Suppressor macrophage treated with lipopolysaccharide for 4 hours (primary cell): ENCODE results near the gene PRAMEF1.
A peak's percentile ranks its signal among the peaks of the same experiment; 100 is the strongest.
"Not testable (repeated sequence)": the region's sequence is repeated elsewhere in the genome, so short reads cannot be mapped to it uniquely, and the experiment has no call there.

Source experiments
- DNase-seq: peaks from one replicate; pipeline ENCODE4 v3.0.0-alpha.2; 2020

PRAMEF1 gene

GRCh38 chr1:12776801-12777557, 14.2 kb upstream of the PRAMEF1 start:
- DNase-seq = no peak

DNA sequence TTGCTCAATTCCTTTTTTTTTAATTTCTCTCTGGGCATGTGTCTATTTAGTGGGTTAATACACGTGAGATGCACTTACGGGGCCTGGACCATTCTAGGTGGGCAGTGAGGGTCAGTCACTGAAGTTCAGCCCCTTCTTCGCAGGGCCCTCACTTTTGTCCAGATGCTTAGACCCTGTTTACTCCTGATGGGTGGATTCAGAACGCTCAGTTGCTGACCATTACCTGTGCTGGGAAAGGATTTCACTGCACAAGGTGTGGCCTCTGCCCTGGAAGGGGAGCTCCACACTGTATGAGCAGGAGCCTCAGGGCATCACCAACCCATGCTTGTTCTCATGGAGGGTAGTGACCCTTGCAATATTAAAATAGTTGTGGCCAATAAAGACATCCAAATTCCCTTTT, 13.1 kb upstream of the PRAMEF1 start:
- no peak for DNase-seq

GRCh38 chr1:12778907-12779306, 12.3 kb upstream of the PRAMEF1 start:
- DNase-seq = no peak

GRCh38 chr1:12781488-12781887, 9.7 kb upstream of the PRAMEF1 start:
- not testable (repeated sequence) for DNase-seq

GRCh38 chr1:12783783-12784182, 7.4 kb upstream of the PRAMEF1 start:
- DNase-seq = peak; percentile 17

DNA sequence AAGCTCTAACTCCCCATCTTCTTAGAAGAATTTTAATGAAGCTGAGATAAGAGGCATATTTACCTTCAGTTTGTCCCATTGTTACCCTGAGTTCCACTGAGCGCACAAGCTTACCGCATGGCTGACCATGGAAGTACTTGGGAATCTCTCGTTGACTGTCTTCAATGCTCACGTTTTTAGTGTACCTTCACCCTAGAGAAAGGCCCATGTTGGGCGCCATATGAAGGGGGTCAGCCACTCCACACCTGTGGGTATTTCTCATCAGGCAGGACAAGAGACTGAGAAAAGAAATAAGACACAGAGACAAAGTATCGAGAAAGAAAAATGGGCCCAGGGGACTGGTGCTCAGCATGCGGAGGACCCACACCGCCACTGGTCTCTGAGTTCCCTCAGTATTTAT, 6.5 kb upstream of the PRAMEF1 start:
- DNase-seq = not testable (repeated sequence)

DNA sequence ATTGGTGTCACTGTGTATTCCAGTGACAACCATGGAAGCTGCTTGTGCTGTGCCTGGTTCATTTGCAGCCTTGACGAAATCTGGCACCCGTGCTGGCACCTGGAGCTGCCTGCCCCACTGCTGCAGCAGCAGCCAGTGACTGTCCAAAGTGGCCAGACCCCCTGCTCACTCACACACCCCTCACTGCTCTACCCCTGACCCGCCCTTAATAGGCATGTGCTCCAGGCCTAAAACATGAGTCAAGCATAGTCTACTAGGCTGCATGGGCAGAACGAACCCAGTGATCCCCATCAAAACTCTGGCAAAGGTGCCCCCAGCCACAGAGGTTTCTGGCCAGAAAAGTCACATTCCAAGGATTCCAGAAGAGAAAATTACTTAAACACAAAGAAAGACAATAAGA, 7.7 kb downstream of the PRAMEF1 start:
- no peak for DNase-seq

GRCh38 chr1:12799730-12800129, 8.5 kb downstream of the PRAMEF1 start:
- DNase-seq = no peak

GRCh38 chr1:12809933-12810332, 18.7 kb downstream of the PRAMEF1 start:
- DNase-seq = no peak

DNA sequence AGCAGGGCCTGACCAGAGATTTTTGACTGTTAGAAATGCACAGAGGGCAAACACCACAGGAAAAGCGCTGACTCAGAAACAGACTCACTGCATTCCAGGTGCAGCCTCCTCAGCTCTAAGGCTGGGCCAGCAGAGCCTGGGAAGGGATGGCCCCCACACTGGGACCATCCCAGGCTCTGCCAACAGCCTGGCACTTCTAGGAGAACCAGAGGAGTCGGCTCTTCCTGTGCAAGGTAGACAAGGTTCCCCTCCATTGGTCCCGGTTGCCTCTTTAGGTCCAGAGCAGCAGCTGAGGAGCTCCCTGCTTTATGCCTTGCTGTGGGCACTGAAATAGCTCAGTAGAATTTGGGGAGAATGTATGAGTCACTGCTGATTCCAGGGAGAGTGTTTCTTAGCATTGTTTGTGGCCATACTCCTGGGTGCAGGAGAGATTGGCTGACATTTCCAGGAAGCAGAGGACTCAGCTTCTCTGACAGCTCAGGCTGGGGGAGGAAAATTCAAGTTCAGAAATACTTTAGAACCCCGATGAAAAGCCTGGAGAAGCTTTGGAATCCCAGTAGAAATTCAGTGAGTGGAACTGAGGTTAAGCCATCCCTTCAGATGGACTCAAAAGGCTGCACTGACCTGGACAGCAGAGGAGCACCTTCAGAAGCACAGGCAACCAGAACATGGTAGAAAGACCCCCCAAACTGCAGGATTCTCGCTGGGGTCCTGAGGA, 19.7 kb downstream of the PRAMEF1 start:
- no peak for DNase-seq

GRCh38 chr1:12811409-12811784, 20.2 kb downstream of the PRAMEF1 start:
- no peak for DNase-seq

GRCh38 chr1:12819061-12819460, 27.9 kb downstream of the PRAMEF1 start:
- not testable (repeated sequence) for DNase-seq

- DNase-seq = not testable (repeated sequence)
Measured at GRCh38 chr1:12831310-12831709, 40.1 kb downstream of the PRAMEF1 start, which contains the start of gene PRAMEF11. Gene PRAMEF11 (minus strand): TSS chr1:12831410. CDS start chr1:12828789, 2,621 bp downstream.

DNA sequence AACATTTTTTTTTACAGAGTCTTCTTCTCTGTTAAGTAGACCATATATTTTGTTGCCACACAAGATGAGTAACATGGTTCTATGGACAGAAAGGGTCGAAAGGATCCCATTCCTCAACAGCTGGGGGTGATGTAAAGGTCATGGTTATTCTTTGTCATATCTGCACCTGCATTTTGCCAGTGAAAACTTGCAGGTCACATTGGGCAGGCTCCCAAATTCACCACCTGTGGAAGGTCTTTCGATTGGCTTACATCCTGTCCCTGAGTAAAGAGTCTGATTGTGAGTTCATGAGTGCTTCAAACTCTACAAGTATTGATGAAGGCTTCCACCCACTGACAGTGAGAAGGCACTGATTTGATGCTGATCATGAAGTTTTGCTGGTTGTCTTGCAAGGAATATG, 42.1 kb downstream of the PRAMEF1 start:
- DNase-seq = not testable (repeated sequence)
